SKM-1 (cell line): ENCODE results near the gene TNFRSF1A.

ENCODE experiments used
- DNase-seq: peaks from one replicate; lab custom pipeline; 2025; ENCODE audit not compliant: unreplicated experiment; lab: John Stamatoyannopoulos, UW

The TNFRSF1A gene

DNA sequence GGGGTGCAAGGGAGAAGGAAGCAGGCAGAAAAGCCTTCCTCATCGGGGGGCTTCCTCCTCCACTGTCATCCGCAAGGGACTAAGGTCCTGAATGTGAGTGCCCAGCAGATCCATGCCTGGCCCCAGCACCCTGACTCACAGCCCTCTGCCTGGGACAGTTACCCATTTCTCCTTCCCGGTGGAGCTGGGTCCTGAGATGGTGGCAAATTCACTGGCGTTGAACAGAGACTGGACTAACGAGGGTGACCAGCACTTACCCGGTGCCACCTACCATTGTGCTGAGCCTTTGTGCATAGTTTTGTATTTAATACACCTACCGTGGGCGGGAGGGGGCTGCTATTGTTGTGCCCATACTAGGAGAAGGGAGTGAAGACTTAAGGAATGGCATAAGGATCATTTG, 62.2 kb downstream of the TNFRSF1A start:
- no peak for DNase-seq

DNA sequence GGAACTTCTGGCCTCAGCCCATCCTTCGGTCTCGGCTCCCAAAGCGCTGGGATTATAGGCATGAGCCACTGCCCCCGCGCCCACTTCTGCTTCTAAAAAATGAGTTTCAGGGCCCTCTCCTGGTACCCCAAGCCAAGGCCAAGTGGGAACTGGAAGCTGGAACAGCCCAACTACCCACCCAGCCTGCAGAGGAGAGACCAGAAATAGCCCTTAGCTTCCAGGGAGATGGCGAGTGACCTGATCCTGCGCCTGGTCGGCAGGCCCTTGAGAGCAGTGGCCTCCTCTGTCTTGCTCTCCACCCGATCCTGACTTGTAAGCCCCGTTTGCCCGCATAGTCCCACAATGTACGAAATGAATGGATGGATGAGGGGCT, 62.6 kb downstream of the TNFRSF1A start:
- DNase-seq: no peak
